ENCODE measurements around the gene POU2AF1.
"Not testable (repeated sequence)": the region's sequence is repeated elsewhere in the genome, so short reads cannot be mapped to it uniquely, and the experiment has no call there.

POU2AF1 gene

GRCh38 chr11:111403051-111403726, 24.1 kb upstream of the POU2AF1 start:
- POLR2A ChIA-PET, result no interaction called here
- Histone ChIP-seq H3K27ac (ENCODE audit: insufficient read depth in 1 of 2, low read depth in 1 of 2, low read length in 2 of 2, poor library complexity in 1 of 2, severe bottlenecking in 2 of 2) (no peak overlapping the region), H3K36me3 (ENCODE audit: control insufficient read depth in 4 of 4, insufficient read depth in 4 of 4, low read length in 3 of 4) (no peaks in the 10 kb centered on the region), H3K4me1 (ENCODE audit: control extremely low read depth in 1 of 4, control insufficient read depth in 4 of 4, insufficient read depth in 4 of 4, low read length in 3 of 4) (peaks cover 0 to 5% (median 1%) of the 10 kb centered on the region in 4 experiments), H3K4me3 (ENCODE audit: control insufficient read depth in 1 of 7, extremely low read depth in 1 of 7, insufficient read depth in 4 of 7, low read depth in 2 of 7, low read length in 6 of 7) (no peak overlapping the region), H3K27me3 (replicated peaks in 2 of 5; ENCODE audit: control insufficient read depth in 4 of 5, insufficient read depth in 5 of 5, low read length in 4 of 5) (no peaks in the 10 kb centered on the region), H3K9me3 (ENCODE audit: control extremely low read depth in 1 of 5, control insufficient read depth in 4 of 5, insufficient read depth in 2 of 5, low read depth in 1 of 5, low read length in 4 of 5) (no peaks in the 10 kb centered on the region)
- no peak for DNase-seq
- CTCF ChIA-PET, result interaction anchor here (1.3 kb wide), 1 partner anchor 121 kb away, joined by 4 read pairs; no protein-coding TSS in a partner anchor
- WGBS (ENCODE audit: insufficient coverage), result 100% methylated on average over 1 of the region's 3 CpGs

- Histone ChIP-seq H3K27me3 (replicated peaks in 2 of 5; ENCODE audit: control insufficient read depth in 4 of 5, insufficient read depth in 5 of 5, low read length in 4 of 5) (no peaks in the 10 kb centered on the region), H3K27ac (ENCODE audit: insufficient read depth in 1 of 2, low read depth in 1 of 2, low read length in 2 of 2, poor library complexity in 1 of 2, severe bottlenecking in 2 of 2) (no peak overlapping the region), H3K36me3 (ENCODE audit: control insufficient read depth in 4 of 4, insufficient read depth in 4 of 4, low read length in 3 of 4) (no peaks in the 10 kb centered on the region), H3K9me3 (ENCODE audit: control extremely low read depth in 1 of 5, control insufficient read depth in 4 of 5, insufficient read depth in 2 of 5, low read depth in 1 of 5, low read length in 4 of 5) (no peaks in the 10 kb centered on the region), H3K4me3 (ENCODE audit: control insufficient read depth in 1 of 7, extremely low read depth in 1 of 7, insufficient read depth in 4 of 7, low read depth in 2 of 7, low read length in 6 of 7) (no peak overlapping the region), H3K4me1 (ENCODE audit: control extremely low read depth in 1 of 4, control insufficient read depth in 4 of 4, insufficient read depth in 4 of 4, low read length in 3 of 4) (peaks cover 0 to 5% (median 1%) of the 10 kb centered on the region in 4 experiments)
- CTCF ChIA-PET, result no interaction called here
- no peak for DNase-seq
- 100% methylated on average over 2 of the region's 3 CpGs for WGBS (ENCODE audit: insufficient coverage)
- POLR2A ChIA-PET, result no interaction called here
These were observed 23.3 kb upstream of the POU2AF1 start for GRCh38 chr11:111402411-111402810.

GRCh38 chr11:111401957-111402356, 22.9 kb upstream of the POU2AF1 start:
- CTCF ChIA-PET, result not testable (repeated sequence)

GRCh38 chr11:111400595-111400994, 21.5 kb upstream of the POU2AF1 start:
- ChIA-PET CTCF (no interaction called here), POLR2A (no interaction called here)
- peaks cover 0 to 5% (median 1%) of the 10 kb centered on the region in 4 experiments for H3K4me1 ChIP-seq (ENCODE audit: control extremely low read depth in 1 of 4, control insufficient read depth in 4 of 4, insufficient read depth in 4 of 4, low read length in 3 of 4)
- H3K9me3 ChIP-seq (ENCODE audit: control extremely low read depth in 1 of 5, control insufficient read depth in 4 of 5, insufficient read depth in 2 of 5, low read depth in 1 of 5, low read length in 4 of 5), result no peaks in the 10 kb centered on the region
- no peak for DNase-seq
- H3K36me3 ChIP-seq (ENCODE audit: control insufficient read depth in 4 of 4, insufficient read depth in 4 of 4, low read length in 3 of 4), result no peaks in the 10 kb centered on the region
- H3K4me3 ChIP-seq (ENCODE audit: control insufficient read depth in 1 of 7, extremely low read depth in 1 of 7, insufficient read depth in 4 of 7, low read depth in 2 of 7, low read length in 6 of 7), result no peak overlapping the region
- H3K27ac ChIP-seq (ENCODE audit: insufficient read depth in 1 of 2, low read depth in 1 of 2, low read length in 2 of 2, poor library complexity in 1 of 2, severe bottlenecking in 2 of 2), result no peak overlapping the region
- H3K27me3 ChIP-seq (replicated peaks in 2 of 5; ENCODE audit: control insufficient read depth in 4 of 5, insufficient read depth in 5 of 5, low read length in 4 of 5), result no peaks in the 10 kb centered on the region

More at GRCh38 chr11:111401957-111402356, 22.9 kb upstream of the POU2AF1 start:
- DNase-seq; H3K4me3 ChIP-seq (ENCODE audit: control insufficient read depth in 1 of 7, extremely low read depth in 1 of 7, insufficient read depth in 4 of 7, low read depth in 2 of 7, low read length in 6 of 7); H3K4me1 ChIP-seq (ENCODE audit: control extremely low read depth in 1 of 4, control insufficient read depth in 4 of 4, insufficient read depth in 4 of 4, low read length in 3 of 4); H3K27me3 ChIP-seq (replicated peaks in 2 of 5; ENCODE audit: control insufficient read depth in 4 of 5, insufficient read depth in 5 of 5, low read length in 4 of 5); H3K9me3 ChIP-seq (ENCODE audit: control extremely low read depth in 1 of 5, control insufficient read depth in 4 of 5, insufficient read depth in 2 of 5, low read depth in 1 of 5, low read length in 4 of 5); H3K27ac ChIP-seq (ENCODE audit: insufficient read depth in 1 of 2, low read depth in 1 of 2, low read length in 2 of 2, poor library complexity in 1 of 2, severe bottlenecking in 2 of 2); H3K36me3 ChIP-seq (ENCODE audit: control insufficient read depth in 4 of 4, insufficient read depth in 4 of 4, low read length in 3 of 4); POLR2A ChIA-PET: not testable (repeated sequence)
- no CpG with 5 or more reads among the region's 3 CpGs for WGBS (ENCODE audit: insufficient coverage)

GRCh38 chr11:111399187-111400031, 20.3 kb upstream of the POU2AF1 start:
- H3K4me3 ChIP-seq (ENCODE audit: control insufficient read depth in 1 of 7, extremely low read depth in 1 of 7, insufficient read depth in 4 of 7, low read depth in 2 of 7, low read length in 6 of 7), result no peak overlapping the region
- no peaks in the 10 kb centered on the region for H3K9me3 ChIP-seq (ENCODE audit: control extremely low read depth in 1 of 5, control insufficient read depth in 4 of 5, insufficient read depth in 2 of 5, low read depth in 1 of 5, low read length in 4 of 5)
- ChIA-PET POLR2A (no interaction called here), CTCF (interaction anchor here (2.3 kb wide), 1 partner anchor 10 kb away, joined by 6 read pairs; no protein-coding TSS in a partner anchor)
- WGBS (ENCODE audit: insufficient coverage), result 100% methylated on average over 7 of the region's 7 CpGs
- peaks cover 0 to 5% (median 1%) of the 10 kb centered on the region in 4 experiments for H3K4me1 ChIP-seq (ENCODE audit: control extremely low read depth in 1 of 4, control insufficient read depth in 4 of 4, insufficient read depth in 4 of 4, low read length in 3 of 4)
- no peaks in the 10 kb centered on the region for H3K27me3 ChIP-seq (replicated peaks in 2 of 5; ENCODE audit: control insufficient read depth in 4 of 5, insufficient read depth in 5 of 5, low read length in 4 of 5)
- H3K27ac ChIP-seq (ENCODE audit: insufficient read depth in 1 of 2, low read depth in 1 of 2, low read length in 2 of 2, poor library complexity in 1 of 2, severe bottlenecking in 2 of 2), result no peak overlapping the region
- peak in 1 of 3 donors; percentile 17 for DNase-seq
- H3K36me3 ChIP-seq (ENCODE audit: control insufficient read depth in 4 of 4, insufficient read depth in 4 of 4, low read length in 3 of 4), result no peaks in the 10 kb centered on the region

GRCh38 chr11:111397034-111397433, 18.0 kb upstream of the POU2AF1 start:
- H3K4me3 ChIP-seq (ENCODE audit: control insufficient read depth in 1 of 7, extremely low read depth in 1 of 7, insufficient read depth in 4 of 7, low read depth in 2 of 7, low read length in 6 of 7), result no peak overlapping the region
- H3K9me3 ChIP-seq (ENCODE audit: control extremely low read depth in 1 of 5, control insufficient read depth in 4 of 5, insufficient read depth in 2 of 5, low read depth in 1 of 5, low read length in 4 of 5), result no peaks in the 10 kb centered on the region
- no peak for DNase-seq
- CTCF ChIA-PET, result no interaction called here
- H3K4me1 ChIP-seq (ENCODE audit: control extremely low read depth in 1 of 4, control insufficient read depth in 4 of 4, insufficient read depth in 4 of 4, low read length in 3 of 4), result peaks cover 0 to 5% (median 1%) of the 10 kb centered on the region in 4 experiments
- POLR2A ChIA-PET, result no interaction called here
- no peaks in the 10 kb centered on the region for H3K27me3 ChIP-seq (replicated peaks in 2 of 5; ENCODE audit: control insufficient read depth in 4 of 5, insufficient read depth in 5 of 5, low read length in 4 of 5)
- WGBS (ENCODE audit: insufficient coverage), result 89% methylated on average over 2 of the region's 2 CpGs
- H3K27ac ChIP-seq (ENCODE audit: insufficient read depth in 1 of 2, low read depth in 1 of 2, low read length in 2 of 2, poor library complexity in 1 of 2, severe bottlenecking in 2 of 2), result no peak overlapping the region
- H3K36me3 ChIP-seq (ENCODE audit: control insufficient read depth in 4 of 4, insufficient read depth in 4 of 4, low read length in 3 of 4), result no peaks in the 10 kb centered on the region

- no peak overlapping the region for H3K4me3 ChIP-seq (ENCODE audit: control insufficient read depth in 1 of 7, extremely low read depth in 1 of 7, insufficient read depth in 4 of 7, low read depth in 2 of 7, low read length in 6 of 7)
- H3K9me3 ChIP-seq (ENCODE audit: control extremely low read depth in 1 of 5, control insufficient read depth in 4 of 5, insufficient read depth in 2 of 5, low read depth in 1 of 5, low read length in 4 of 5), result no peaks in the 10 kb centered on the region
- H3K4me1 ChIP-seq (ENCODE audit: control extremely low read depth in 1 of 4, control insufficient read depth in 4 of 4, insufficient read depth in 4 of 4, low read length in 3 of 4), result peaks cover 0 to 5% (median 1%) of the 10 kb centered on the region in 4 experiments
- H3K27ac ChIP-seq (ENCODE audit: insufficient read depth in 1 of 2, low read depth in 1 of 2, low read length in 2 of 2, poor library complexity in 1 of 2, severe bottlenecking in 2 of 2), result no peak overlapping the region
- 97% methylated on average over 6 of the region's 7 CpGs for WGBS (ENCODE audit: insufficient coverage)
- ChIA-PET POLR2A (no interaction called here), CTCF (no interaction called here)
- H3K27me3 ChIP-seq (replicated peaks in 2 of 5; ENCODE audit: control insufficient read depth in 4 of 5, insufficient read depth in 5 of 5, low read length in 4 of 5), result no peaks in the 10 kb centered on the region
- no peak for DNase-seq
- H3K36me3 ChIP-seq (ENCODE audit: control insufficient read depth in 4 of 4, insufficient read depth in 4 of 4, low read length in 3 of 4), result no peaks in the 10 kb centered on the region
These were observed 16.7 kb upstream of the POU2AF1 start for GRCh38 chr11:111395749-111396148.
